Fibroblast of mammary gland (primary cell): ENCODE measurements around the gene RGN.
"Not testable (repeated sequence)": the region's sequence is repeated elsewhere in the genome, so short reads cannot be mapped to it uniquely, and the experiment has no call there.

ENCODE experiments used
- DNase-seq: peaks from one replicate; pipeline ENCODE4 v3.0.0-alpha.2; 2010; ENCODE audit warnings: low read depth
- H3K4me3 ChIP-seq: 2 replicates; pipeline ENCODE4 v1.5.1; 2011; ENCODE audit warnings: low read depth, mild to moderate bottlenecking, low read length, moderate library complexity; ENCODE audit not compliant: control insufficient read depth
- CTCF ChIP-seq: conservative IDR thresholded peaks from 2 replicates; pipeline ENCODE4 v1.5.1; 2011; ENCODE audit warnings: low read depth, low read length, inconsistent platforms; ENCODE audit not compliant: control insufficient read depth, insufficient read depth

Gene RGN

GRCh38 chrX:47129157-47129898, 51.1 kb downstream of the RGN start:
- peak overlapping the region; percentile 68 for H3K4me3 ChIP-seq
- TF ChIP-seq CTCF: no peak
- peak; percentile 95 for DNase-seq

GRCh38 chrX:47129899-47130358, 51.7 kb downstream of the RGN start:
- peak; percentile 16 for DNase-seq
- peak overlapping the region; percentile 68 for H3K4me3 ChIP-seq
- no peak for TF ChIP-seq CTCF

- no peak overlapping the region for H3K4me3 ChIP-seq
- TF ChIP-seq CTCF: no peak
- DNase-seq: no peak
Measured at GRCh38 chrX:47133493-47133892, 55.2 kb downstream of the RGN start.

GRCh38 chrX:47135650-47136049, 57.4 kb downstream of the RGN start:
- not testable (repeated sequence) for H3K4me3 ChIP-seq
- DNase-seq: peak; percentile 80

GRCh38 chrX:47138171-47138570, 59.9 kb downstream of the RGN start:
- no peak for DNase-seq
- no peak overlapping the region for H3K4me3 ChIP-seq
- TF ChIP-seq CTCF: no peak
